ENCODE measurements around the gene RSKR. TPM values are rescaled to one million over a fixed set of nuclear protein-coding genes. Genes with fewer than 3 reads are reported as not detected.

Gene RSKR
- total and polyA plus RNA-seq, 9 of the 15 experiments (the other 6 are each of a cell fraction or from before 2014, with no cell fraction given), result 1.4 to 42.3 (median 16.2) TPM

DNA sequence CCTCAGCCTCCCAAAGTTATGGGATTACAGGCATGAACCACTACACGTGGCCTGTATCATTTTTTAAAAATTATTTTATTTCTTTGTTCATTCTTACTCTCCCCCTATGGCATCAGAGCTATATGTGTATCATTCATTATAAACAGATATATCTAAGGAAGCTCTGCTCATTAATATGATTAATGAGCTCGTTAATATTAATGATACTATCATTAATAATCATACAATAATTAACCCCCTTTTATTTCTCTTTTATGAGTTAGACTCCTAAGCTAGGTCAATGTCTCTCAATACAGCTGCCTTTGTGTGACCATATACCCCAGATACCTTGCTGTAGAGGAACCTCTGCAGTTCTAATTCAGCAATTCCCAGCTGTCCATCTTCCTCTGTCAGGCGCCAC is 4.5 kb upstream of the RSKR start:
- in situ Hi-C loops (cut with MboI), result no loop called here
- no peak for ATAC-seq
- TF ChIP-seq XRCC3 (IDR thresholded peaks at IDR 0.05), result no peak
- TF ChIP-seq LCOR (CRISPR knock-in tag; IDR thresholded peaks at IDR 0.05), result no peak
- TF ChIP-seq ZBTB49 (CRISPR knock-in tag; IDR thresholded peaks at IDR 0.05; ENCODE audit: borderline replicate concordance), result no peak
- no peak for TF ChIP-seq ZBTB40 (IDR thresholded peaks at IDR 0.05)
- no peak for TF ChIP-seq ZBTB40 (CRISPR knock-in tag; IDR thresholded peaks at IDR 0.05)
- TF ChIP-seq TCF3 (CRISPR knock-in tag; IDR thresholded peaks at IDR 0.05), result no peak
- TF ChIP-seq NFE2L1 (tag; IDR thresholded peaks at IDR 0.05; ENCODE audit: borderline replicate concordance, low read depth), result no peak

More for the DNA sequence above, 4.5 kb upstream of the RSKR start:
- peaks cover 99% of the 10 kb centered on the region for H3K36me3 ChIP-seq (ENCODE audit: control insufficient read depth, insufficient read depth, low read length)
- no peak overlapping the region for H3K9ac ChIP-seq (ENCODE audit: insufficient read depth in 1 of 2, low read depth in 2 of 2, low read length in 2 of 2)
- H3K4me2 ChIP-seq (ENCODE audit: insufficient read depth, low read length), result no peak overlapping the region
- H3K27ac ChIP-seq (ENCODE audit: extremely low read depth, low read depth, low read length), result no peak overlapping the region
- CTCF ChIA-PET (ENCODE audit: low intra/inter-chr PET ratio), result no interaction called here
- no peaks in the 10 kb centered on the region for H3K9me3 ChIP-seq (replicated peaks; ENCODE audit: control insufficient read depth, insufficient read depth, low read depth, low read length)
- no peak overlapping the region for H2AFZ ChIP-seq (ENCODE audit: low read depth, low read length)
- 0 out of 2 replicates have a peak, but pooled peaks cover 7% of the 10 kb centered on the region for H4K20me1 ChIP-seq (replicated peaks; ENCODE audit: control insufficient read depth, insufficient read depth, low read length)
- POLR2A ChIA-PET, result interaction anchor here (0.7 to 2.6 kb wide), 6 partner anchors 7 to 173 kb away, joined by 3 to 10 read pairs (median 3); partner anchors contain the start of genes SDF2, SPAG5 and SUPT6H
- WGBS (ENCODE audit: insufficient coverage, low coverage, missing lambda C conversion rate), result 85% methylated on average over 3 of the region's 3 CpGs
- H3K4me3 ChIP-seq, result no peak overlapping the region
- intact Hi-C loops (cut with micrococcal nuclease), result no loop called here
- H3K27me3 ChIP-seq (ENCODE audit: control insufficient read depth in 2 of 2, insufficient read depth in 2 of 2, low read length in 2 of 2), result no peaks in the 10 kb centered on the region
- FAIRE-seq (no peak), DNase-seq (ENCODE audit: extremely low read depth in 1 of 4, low spot score in 3 of 4) (no peak)
- BruUV-seq (replicated peaks), result no TSS peak
- no peaks in the 10 kb centered on the region for H3K79me2 ChIP-seq (ENCODE audit: control insufficient read depth, insufficient read depth, low read length)
- no peaks in the 10 kb centered on the region for H3K9me1 ChIP-seq (ENCODE audit: control insufficient read depth, insufficient read depth, low read length)
- H3K4me1 ChIP-seq (replicated peaks in 1 of 2; ENCODE audit: control insufficient read depth in 2 of 2, insufficient read depth in 2 of 2, low read length in 2 of 2), result no peaks in the 10 kb centered on the region

All from K562 (cell line).